Effector CD8-positive, alpha-beta T cell (primary cell): ENCODE data around the gene ADPRH.

Source experiments
- DNase-seq: peaks from one replicate; lab custom pipeline; 2025; lab: John Stamatoyannopoulos, UW

Gene ADPRH

DNA sequence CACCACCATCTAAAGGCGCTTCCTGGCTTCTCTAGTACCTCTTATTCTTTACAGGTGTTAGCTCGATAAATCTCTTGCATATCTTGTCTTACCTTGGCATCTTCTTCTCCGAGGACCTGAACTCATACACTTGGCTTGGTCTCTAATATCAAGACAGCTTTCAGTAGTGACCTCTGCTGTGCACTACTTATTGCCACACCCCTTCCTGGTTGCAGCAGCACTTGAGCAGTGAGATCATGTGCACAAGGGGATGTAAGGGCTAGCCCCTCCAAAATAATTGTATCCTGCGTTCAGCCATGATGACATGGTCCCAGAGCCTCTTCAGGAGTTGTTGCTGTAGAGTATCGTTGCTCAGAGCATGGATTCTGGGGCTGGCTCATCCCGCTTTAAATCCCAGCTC, 17.1 kb downstream of the ADPRH start:
- no peak for DNase-seq

DNA sequence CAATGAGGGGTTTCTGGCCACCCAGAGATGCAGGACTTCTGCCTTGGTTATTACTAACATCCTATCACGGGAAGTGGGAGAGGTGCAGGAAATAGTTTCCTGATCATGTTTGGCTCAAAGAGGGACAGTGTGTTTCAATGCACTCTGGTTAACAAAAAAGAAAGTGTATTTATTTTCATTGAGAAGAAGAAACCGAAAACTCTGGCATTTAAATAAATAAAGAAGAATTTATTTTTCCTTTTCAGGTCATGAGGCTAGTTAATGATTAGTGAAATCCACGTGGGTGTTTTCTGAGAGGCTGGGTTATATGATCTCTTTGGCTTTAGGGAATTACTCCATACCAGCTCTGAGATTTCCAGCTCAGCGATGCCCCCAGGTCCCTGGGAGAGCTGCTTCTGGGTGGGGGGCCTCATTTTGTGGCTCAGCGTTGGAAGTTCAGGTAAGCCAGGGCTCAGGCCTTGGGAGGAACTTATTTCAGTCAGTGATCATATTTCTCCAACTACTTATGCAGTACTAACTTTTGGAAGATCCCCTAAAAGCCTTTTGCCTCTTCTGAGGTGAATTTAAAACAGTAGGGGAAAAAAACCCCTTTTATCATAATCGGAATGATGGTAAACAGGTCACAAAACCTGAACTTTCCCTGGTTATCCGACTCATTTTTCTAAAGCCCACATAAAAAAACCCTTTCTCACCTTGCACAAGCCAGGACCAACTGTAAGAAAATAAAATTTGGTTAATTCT, 18.4 kb downstream of the ADPRH start, which contains the start of gene PLA1A:
Gene PLA1A, plus strand, starts transcription at position 338 of the 741 bp plus-strand sequence. Its CDS starts 29 bp downstream, at position 367.
- DNase-seq: no peak

GRCh38 chr3:119598410-119599098, 19.3 kb downstream of the ADPRH start:
- DNase-seq: no peak

DNA sequence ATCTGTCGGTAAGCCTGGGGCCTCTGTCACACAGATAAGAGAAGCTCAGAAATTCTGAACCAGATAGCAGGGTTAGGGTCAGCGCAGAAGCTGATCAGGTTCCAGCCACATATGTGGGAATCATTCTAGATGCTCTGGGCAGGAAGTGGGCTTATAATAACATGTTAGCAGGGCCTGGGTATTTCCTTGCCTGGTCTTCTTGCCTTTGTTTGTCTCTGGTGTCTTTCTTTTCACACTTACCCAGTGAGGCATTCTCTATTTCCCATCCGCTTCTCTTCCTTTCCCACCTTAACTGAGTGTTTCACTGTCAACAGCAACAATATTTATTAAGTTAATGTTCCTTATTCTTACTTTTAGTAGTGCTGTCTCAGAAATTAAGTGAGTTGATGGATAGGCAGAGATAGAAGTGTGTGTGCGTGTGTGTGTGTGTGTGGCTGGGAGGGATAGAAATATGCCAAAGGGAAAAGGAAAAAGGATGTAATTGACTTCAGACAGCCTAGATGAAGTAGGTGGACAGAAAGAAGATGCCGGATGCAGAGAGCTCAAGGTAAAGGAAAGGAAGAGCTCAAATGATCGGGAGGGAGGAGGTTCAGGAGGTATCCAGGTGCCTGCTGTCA, 20.4 kb downstream of the ADPRH start:
- DNase-seq: no peak

- no peak for DNase-seq
Measured at GRCh38 chr3:119600732-119601131, 21.4 kb downstream of the ADPRH start.

DNA sequence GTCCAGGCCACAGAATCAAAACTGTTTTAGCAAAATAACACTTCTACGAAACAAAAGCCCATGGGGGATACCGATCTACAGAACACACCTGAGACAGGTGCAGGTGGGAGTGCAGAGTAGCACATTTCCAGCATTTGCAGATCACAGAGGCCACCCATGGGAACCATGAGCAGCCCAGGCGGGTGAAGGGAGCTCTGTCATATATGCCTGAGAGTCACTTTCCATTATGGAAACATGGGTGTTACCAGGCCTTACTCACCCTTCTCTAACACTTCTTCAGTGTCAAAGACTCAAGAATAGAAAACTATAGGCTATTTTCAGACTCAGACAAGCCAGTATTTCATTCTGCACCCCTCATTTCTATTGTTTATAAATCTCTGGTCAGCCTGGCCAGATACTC, 21.9 kb downstream of the ADPRH start:
- DNase-seq: no peak

GRCh38 chr3:119602676-119603075, 23.4 kb downstream of the ADPRH start:
- DNase-seq: no peak

- no peak for DNase-seq
Measured at GRCh38 chr3:119604878-119605277, 25.6 kb downstream of the ADPRH start.

- no peak for DNase-seq
Measured at GRCh38 chr3:119608405-119609000, 29.2 kb downstream of the ADPRH start.

DNA sequence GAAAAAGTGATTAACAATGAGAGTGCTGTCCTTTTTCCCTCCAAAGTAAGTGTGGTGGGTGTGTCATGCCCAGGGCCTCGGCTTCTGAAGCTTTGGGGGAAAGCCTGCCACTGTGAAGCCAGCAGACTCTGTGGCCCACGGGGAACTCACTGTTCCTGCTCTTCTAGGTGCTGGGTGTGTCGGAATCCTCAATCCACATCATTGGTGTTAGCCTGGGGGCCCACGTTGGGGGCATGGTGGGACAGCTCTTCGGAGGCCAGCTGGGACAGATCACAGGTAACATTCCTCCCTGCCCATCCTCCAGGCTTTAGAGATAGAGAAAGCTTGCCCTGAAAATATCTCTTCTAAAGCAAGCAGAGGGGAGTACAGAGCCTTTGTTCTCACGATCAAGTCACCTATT, 30.0 kb downstream of the ADPRH start:
- DNase-seq: no peak

DNA sequence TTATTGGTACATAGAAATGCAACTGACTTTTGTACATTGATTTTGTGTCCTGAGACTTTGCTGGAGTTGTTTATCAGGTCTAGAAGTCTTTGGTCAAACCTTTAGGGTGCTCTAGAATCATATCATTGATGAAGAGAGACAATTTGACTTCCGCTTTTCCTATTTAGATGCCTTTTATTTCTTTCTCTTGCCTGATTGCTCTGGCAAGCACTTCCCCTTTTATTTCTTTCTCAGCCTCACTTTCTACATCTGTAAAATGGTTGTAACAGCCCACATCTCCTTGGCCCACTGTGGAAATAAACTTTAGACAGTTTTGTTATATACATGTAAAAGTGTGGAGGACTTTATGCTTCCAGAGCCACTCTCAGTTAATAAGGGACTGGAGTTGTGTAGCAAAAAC, 32.4 kb downstream of the ADPRH start:
- DNase-seq: no peak

- no peak for DNase-seq
Measured at GRCh38 chr3:119613201-119613600, 33.9 kb downstream of the ADPRH start.

GRCh38 chr3:119613872-119614271, 34.6 kb downstream of the ADPRH start:
- no peak for DNase-seq

- no peak for DNase-seq
Measured at GRCh38 chr3:119616056-119616455, 36.8 kb downstream of the ADPRH start.

DNA sequence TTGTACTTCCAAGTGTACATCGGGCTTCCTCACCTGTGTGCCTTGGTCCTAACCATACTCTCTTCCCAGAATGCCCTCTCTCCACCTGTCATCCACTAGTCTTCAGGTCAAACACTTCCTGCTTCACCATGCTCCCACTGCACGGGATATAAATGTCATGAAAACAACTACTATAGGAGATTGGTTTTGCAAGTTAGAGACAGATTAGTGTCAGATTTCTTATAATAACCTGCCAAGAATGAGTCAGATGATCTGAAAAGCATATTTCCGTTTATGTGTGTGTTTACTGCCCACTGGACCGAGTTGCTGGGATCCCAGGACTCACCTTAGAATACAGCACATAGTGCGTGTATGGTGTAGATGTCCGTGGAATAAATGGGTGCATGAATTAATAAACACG, 39.8 kb downstream of the ADPRH start:
- DNase-seq: no peak

DNA sequence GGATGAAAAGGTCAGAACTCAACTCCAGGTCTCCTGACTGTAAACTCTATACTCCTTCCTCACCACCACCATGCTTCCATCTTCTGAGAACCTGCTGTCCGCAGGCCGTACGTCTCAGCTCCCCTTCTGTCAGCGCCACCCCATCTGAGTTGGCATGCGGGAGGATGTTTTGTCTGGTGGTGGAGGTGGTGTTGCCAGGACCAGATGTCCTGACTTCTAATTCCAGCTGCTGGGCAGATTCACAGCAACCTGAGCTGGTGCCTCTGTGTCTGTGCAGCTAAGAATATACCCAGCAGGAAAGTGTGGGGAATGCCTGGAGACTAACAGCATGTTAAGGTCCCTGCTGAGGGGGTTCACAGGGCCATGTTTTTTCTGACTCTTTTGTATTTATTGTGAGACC, 41.6 kb downstream of the ADPRH start:
- no peak for DNase-seq

GRCh38 chr3:119624002-119624720, 44.9 kb downstream of the ADPRH start:
- no peak for DNase-seq

DNA sequence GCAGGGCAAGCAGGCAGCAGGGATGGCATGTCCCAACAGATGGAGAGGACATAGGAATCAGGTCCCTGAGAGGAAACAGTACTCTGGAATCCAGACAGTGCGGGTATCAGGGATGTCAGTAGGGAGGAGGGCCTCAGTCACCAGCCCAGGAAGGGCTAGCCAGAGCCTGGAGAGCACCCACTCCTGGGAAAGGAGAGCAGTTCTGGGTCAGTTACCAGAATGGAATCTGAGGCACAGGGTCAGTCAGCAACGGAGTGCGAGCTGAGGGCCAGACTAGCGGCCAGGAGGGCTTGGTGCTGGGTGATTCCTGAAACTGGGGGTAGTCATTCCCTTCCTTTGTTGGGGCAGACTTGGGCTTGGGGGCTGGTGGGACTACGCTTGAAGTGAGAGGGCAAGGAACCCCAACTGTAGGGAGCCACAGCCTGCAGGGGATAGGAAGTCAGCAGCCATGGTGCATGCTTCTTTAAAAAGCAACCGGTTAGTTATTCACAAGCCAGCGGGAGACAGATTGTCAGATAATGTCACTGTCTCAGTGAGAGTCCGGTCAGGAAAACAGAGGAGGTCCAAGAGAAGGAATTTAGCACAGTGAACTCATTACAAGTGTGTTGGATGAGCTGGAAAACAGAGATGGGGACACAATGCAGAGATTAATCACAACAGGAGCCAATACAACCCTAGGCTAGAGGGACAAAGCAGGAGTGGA, 46.3 kb downstream of the ADPRH start:
- no peak for DNase-seq

GRCh38 chr3:119626196-119626595, 46.9 kb downstream of the ADPRH start:
- no peak for DNase-seq

DNA sequence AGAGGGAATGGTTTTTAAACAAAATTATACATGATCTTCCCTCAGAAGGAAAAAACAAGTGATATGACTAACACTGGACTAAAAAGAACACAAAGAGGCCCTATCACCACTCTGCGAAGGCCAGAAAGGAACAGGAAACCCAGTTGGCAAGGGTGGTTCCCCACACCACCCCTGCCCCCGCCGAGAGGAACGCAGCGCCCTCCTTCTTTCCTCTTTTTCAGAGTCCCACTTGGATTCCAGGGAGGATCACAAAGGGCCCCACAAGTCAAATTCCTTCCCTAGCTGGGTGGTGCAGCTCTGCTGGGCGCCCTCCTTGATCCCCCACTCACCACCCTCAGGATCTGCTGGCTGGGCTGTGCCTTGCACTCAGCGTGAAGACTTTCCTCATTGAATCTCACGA, 48.2 kb downstream of the ADPRH start:
- no peak for DNase-seq

DNA sequence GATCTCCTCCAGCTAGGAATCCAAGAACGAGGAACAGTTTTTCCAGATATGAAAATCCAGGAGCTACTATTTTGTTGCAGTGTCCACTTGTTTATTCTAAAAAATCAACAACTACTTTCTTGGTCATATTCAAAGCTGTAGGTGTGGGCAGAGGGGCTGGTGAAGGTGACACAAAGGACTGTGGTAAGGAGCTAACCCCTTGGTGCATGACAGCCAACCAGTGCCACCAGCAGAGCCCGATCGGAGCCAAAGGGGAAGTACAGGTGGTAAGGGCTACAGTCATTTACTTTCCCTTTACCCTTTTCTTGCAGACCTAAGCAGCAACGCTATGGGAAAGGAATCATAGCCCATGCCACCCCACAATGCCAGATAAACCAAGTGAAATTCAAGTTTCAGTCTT, 49.1 kb downstream of the ADPRH start:
- no peak for DNase-seq
